Measurements from ENCODE around the gene TSHZ1.

The TSHZ1 gene

DNA sequence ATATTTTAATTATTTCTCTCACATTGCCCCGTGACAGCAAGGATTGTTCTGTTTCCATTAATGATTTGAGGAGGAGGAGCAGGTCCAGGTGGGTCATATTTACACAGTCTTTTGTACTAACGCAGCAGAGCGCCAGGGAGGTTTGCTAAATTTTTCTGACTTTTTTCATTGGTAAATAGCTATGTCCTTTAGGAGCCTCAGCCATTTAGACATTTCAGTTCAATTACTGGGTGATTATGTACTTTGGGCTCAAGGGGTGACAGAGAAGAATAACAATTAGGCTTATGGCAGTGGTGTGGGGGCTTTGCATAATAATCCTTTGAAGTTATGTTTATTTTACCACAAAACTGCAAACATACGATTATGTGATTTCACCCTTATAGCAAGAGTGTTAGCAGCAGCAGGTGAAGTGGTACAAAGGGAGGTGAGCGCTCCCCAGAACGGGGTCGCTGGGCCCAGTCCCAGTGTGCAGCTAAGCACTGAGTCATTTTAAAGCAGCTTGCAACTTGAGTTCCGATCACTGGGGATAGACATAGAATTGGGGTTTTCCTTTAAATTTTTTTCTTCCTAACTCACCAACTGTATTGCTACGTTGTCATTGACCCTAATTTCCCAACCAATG is 80.3 kb downstream of the TSHZ1 start:
- no peak for TF ChIP-seq Cebpa-rat (IDR thresholded peaks at IDR 0.05)
- H3K9ac ChIP-seq: no peak overlapping the region

GRCh38 chr18:75291460-75291859 is 80.9 kb downstream of the TSHZ1 start:
- Histone ChIP-seq H3K36me3 (peaks cover 20 to 28% (median 23%) of the 10 kb centered on the region in 11 experiments), H3K4me3 (no peak overlapping the region), H3K9me3 (replicated peaks in 1 of 11) (peaks cover 0 to 11% (median 7%) of the 10 kb centered on the region in 11 experiments; a peak in 16 of 22 replicates), H4K20me1 (no peaks in the 10 kb centered on the region), H3K27me3 (no peaks in the 10 kb centered on the region), H3K9ac (no peak overlapping the region), H3K4me1 (no peaks in the 10 kb centered on the region), H3K4me2 (no peak overlapping the region), H3K27ac (no peak overlapping the region)
- TF ChIP-seq Cebpa-rat (IDR thresholded peaks at IDR 0.05): no peak

More for the DNA sequence above, 80.3 kb downstream of the TSHZ1 start:
- Histone ChIP-seq H3K9me3 (replicated peaks in 1 of 11) (peaks cover 0 to 17% (median 14%) of the 10 kb centered on the region in 11 experiments; a peak in 17 of 22 replicates), H3K4me2 (no peak overlapping the region), H3K4me1 (no peaks in the 10 kb centered on the region), H3K27me3 (no peaks in the 10 kb centered on the region), H3K4me3 (no peak overlapping the region), H3K36me3 (peaks cover 26 to 34% (median 29%) of the 10 kb centered on the region in 11 experiments), H3K27ac (no peak overlapping the region), H4K20me1 (no peaks in the 10 kb centered on the region)

GRCh38 chr18:75293591-75293990 is 83.0 kb downstream of the TSHZ1 start:
- Histone ChIP-seq H3K36me3 (peaks cover 0 to 7% (median 1%) of the 10 kb centered on the region in 11 experiments; a peak in 11 of 22 replicates), H3K4me2 (no peak overlapping the region), H3K9ac (no peak overlapping the region), H4K20me1 (no peaks in the 10 kb centered on the region), H3K27me3 (no peaks in the 10 kb centered on the region), H3K9me3 (replicated peaks in 1 of 11) (no peaks in the 10 kb centered on the region), H3K27ac (no peak overlapping the region), H3K4me1 (no peaks in the 10 kb centered on the region), H3K4me3 (no peak overlapping the region)
- TF ChIP-seq Cebpa-rat (IDR thresholded peaks at IDR 0.05): no peak

GRCh38 chr18:75297731-75298130 is 87.1 kb downstream of the TSHZ1 start:
- H3K27me3 ChIP-seq: no peaks in the 10 kb centered on the region
- no peaks in the 10 kb centered on the region for H3K36me3 ChIP-seq
- no peak for TF ChIP-seq Cebpa-rat (IDR thresholded peaks at IDR 0.05)
- no peaks in the 10 kb centered on the region for H3K9me3 ChIP-seq (replicated peaks in 1 of 11)
- H3K27ac ChIP-seq: no peak overlapping the region
- no peaks in the 10 kb centered on the region for H4K20me1 ChIP-seq
- H3K9ac ChIP-seq: no peak overlapping the region
- no peaks in the 10 kb centered on the region for H3K4me1 ChIP-seq
- H3K4me2 ChIP-seq: no peak overlapping the region
- H3K4me3 ChIP-seq: no peak overlapping the region

DNA sequence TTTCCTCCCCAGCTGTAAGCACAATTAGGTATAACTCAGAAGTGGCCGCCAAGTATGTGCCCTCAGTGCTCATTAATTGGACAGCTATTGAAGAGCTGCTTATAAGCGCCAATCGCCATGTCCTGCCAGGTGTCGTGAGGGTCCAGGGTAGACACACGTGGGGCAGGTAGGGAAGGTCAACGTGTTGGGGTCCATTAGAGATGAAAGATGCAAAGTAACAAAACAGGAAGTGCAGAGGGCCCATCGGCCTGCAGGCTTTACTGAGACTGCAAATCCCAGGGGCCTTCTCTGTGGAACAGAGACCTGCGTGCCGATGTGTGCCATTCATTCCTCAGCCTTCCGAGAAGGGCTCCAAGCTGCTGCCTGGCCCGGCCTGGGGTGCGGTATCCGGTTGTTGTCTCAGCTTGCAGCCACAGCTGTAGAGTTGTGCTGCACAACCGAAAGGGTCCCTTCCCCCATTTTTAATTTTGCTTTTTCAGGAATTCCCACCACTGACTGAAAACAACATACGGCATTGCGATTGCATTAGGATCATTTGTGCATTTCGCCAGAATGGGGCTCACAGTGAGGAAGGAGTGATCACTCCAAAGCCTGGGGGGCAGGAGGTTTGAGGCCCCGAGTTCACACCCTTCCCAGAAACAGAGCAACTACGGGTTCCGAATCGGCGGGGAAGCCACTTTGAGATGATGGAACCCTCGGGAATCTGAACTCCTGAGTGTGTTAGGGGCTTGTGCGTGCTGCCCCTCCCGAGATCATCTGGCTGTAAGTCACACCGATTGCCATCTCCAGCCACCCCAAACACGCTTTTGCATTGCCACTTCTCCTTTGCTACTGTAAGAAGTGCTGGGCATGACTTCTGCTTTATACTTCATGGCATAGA is 94.3 kb downstream of the TSHZ1 start:
- Histone ChIP-seq H3K9me3 (replicated peaks in 1 of 11) (peaks cover 32 to 49% (median 37%) of the 10 kb centered on the region in 11 experiments), H3K27ac (no peak overlapping the region), H3K27me3 (no peaks in the 10 kb centered on the region), H3K4me2 (no peak overlapping the region), H3K9ac (no peak overlapping the region), H4K20me1 (no peaks in the 10 kb centered on the region), H3K4me3 (no peak overlapping the region), H3K4me1 (no peaks in the 10 kb centered on the region), H3K36me3 (no peaks in the 10 kb centered on the region)
- TF ChIP-seq Cebpa-rat (IDR thresholded peaks at IDR 0.05): no peak

- Histone ChIP-seq H3K9ac (no peak overlapping the region), H3K9me3 (replicated peaks in 1 of 11) (peaks cover 36 to 59% (median 44%) of the 10 kb centered on the region in 11 experiments), H4K20me1 (no peaks in the 10 kb centered on the region), H3K36me3 (no peaks in the 10 kb centered on the region), H3K4me2 (no peak overlapping the region), H3K27me3 (no peaks in the 10 kb centered on the region), H3K4me1 (peaks cover 0 to 4% (median 0%) of the 10 kb centered on the region in 10 experiments; a peak in 3 of 20 replicates), H3K27ac (no peak overlapping the region), H3K4me3 (no peak overlapping the region)
- no peak for TF ChIP-seq Cebpa-rat (IDR thresholded peaks at IDR 0.05)
These were observed 95.4 kb downstream of the TSHZ1 start for GRCh38 chr18:75305984-75306383.

DNA sequence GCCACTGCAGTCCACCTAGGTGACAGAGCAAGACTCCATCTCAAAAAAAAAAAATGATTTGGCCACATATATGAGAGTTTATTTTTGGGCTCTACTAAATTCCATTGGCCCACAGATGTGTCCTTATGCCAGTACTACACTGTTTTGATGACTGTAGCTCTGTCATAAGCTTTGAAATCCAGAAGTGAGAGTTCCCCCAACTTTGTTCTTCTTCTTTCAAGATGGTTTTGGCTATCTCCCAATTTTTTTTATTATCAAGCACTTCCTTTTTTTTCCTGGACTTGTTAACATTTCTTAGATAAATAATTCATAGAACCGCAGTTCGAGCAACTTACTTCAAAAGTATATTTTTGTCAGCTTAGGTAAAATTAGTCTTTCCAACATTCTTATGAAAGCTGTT is 96.9 kb downstream of the TSHZ1 start:
- Histone ChIP-seq H3K4me1 (peaks cover 0 to 5% (median 0%) of the 10 kb centered on the region in 10 experiments; a peak in 3 of 20 replicates), H3K9me3 (replicated peaks in 1 of 11) (peaks cover 36 to 60% (median 44%) of the 10 kb centered on the region in 11 experiments), H3K36me3 (no peaks in the 10 kb centered on the region), H4K20me1 (no peaks in the 10 kb centered on the region), H3K27ac (no peak overlapping the region), H3K9ac (no peak overlapping the region), H3K27me3 (no peaks in the 10 kb centered on the region), H3K4me2 (no peak overlapping the region), H3K4me3 (no peak overlapping the region)
- TF ChIP-seq Cebpa-rat (IDR thresholded peaks at IDR 0.05): no peak

DNA sequence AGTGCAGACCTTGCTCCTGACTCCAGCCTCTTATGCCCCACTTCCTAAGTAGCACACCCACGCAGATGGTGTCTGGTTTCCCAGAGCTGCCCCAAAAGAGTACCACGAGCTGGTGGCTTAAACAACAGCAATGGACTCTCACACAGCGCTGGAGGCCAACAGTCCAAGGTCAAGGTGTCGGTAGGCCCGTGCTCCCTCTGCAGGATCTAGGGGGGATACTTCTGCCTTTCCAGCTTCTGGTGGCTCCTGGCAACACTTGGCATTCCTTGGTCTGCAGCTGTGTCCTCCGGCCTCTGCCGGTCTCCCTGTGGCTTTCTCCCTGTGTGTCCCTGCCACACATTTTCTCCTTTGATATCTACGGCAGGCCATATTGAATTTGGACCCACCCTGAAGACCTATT is 99.0 kb downstream of the TSHZ1 start:
- Histone ChIP-seq H4K20me1 (no peaks in the 10 kb centered on the region), H3K27me3 (no peaks in the 10 kb centered on the region), H3K4me1 (peaks cover 0 to 5% (median 0%) of the 10 kb centered on the region in 10 experiments; a peak in 3 of 20 replicates), H3K36me3 (no peaks in the 10 kb centered on the region), H3K9ac (no peak overlapping the region), H3K4me3 (no peak overlapping the region), H3K27ac (no peak overlapping the region), H3K9me3 (replicated peaks in 1 of 11) (peaks cover 36 to 59% (median 44%) of the 10 kb centered on the region in 11 experiments), H3K4me2 (no peak overlapping the region)
- TF ChIP-seq Cebpa-rat (IDR thresholded peaks at IDR 0.05): no peak

DNA sequence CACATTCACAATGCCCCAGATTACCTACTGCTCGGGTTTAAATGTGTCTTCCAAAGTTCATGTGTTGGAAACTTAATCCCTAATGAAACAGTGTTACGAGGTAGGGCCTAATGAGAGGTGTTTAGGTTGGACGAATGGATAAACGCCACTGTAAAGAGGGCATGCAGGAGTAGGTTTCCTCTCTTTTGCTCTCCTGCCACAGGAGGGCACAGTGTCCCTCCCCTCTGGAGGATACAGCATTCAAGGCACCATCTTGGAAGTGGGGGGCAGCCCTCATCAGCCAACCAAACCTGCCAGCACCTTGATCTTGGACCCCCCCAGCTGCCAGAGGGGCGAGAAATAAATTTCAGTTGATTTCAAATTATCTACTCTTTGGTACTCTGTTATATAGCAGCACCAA is 103.5 kb downstream of the TSHZ1 start:
- H4K20me1 ChIP-seq: no peaks in the 10 kb centered on the region; a peak in 1 of 22 replicates
- H3K9me3 ChIP-seq (replicated peaks in 1 of 11): peaks cover 12 to 20% (median 14%) of the 10 kb centered on the region in 11 experiments
- H3K4me1 ChIP-seq: peaks cover 0 to 5% (median 0%) of the 10 kb centered on the region in 10 experiments; a peak in 3 of 20 replicates
- no peaks in the 10 kb centered on the region for H3K36me3 ChIP-seq
- no peak overlapping the region for H3K9ac ChIP-seq
- no peak overlapping the region for H3K4me3 ChIP-seq
- H3K27me3 ChIP-seq: no peaks in the 10 kb centered on the region
- no peak overlapping the region for H3K27ac ChIP-seq
- no peak for TF ChIP-seq Cebpa-rat (IDR thresholded peaks at IDR 0.05)
- no peak overlapping the region for H3K4me2 ChIP-seq

All from BLaER1 treated with 17β-estradiol and CSF1 and Interleukin-3, amounts not matched to agents 10 nM and 100 nM (cell line).